GM19351 (cell line): ENCODE data around the gene APC2.

Source experiments
- ATAC-seq: cut with Tn5 transposase; IDR thresholded peaks from one replicate; pipeline ENCODE4 v1.9.1; 2021; ENCODE audit warnings: mild to moderate bottlenecking, moderate library complexity; ENCODE audit not compliant: unreplicated experiment

Gene APC2

GRCh38 chr19:1445185-1445931, 4.6 kb upstream of the APC2 start:
- no peak for ATAC-seq

- no peak for ATAC-seq
Measured at GRCh38 chr19:1445932-1446712, 3.8 kb upstream of the APC2 start.

GRCh38 chr19:1446713-1447481, 3.0 kb upstream of the APC2 start:
- ATAC-seq, result no peak

- no peak for ATAC-seq
Measured at GRCh38 chr19:1447504-1447903, 2.4 kb upstream of the APC2 start.

- no peak for ATAC-seq
Measured at GRCh38 chr19:1447944-1448343, 2.0 kb upstream of the APC2 start.

GRCh38 chr19:1450735-1451731, 1.1 kb downstream of the APC2 start:
- no peak for ATAC-seq

- ATAC-seq, result no peak
Measured at GRCh38 chr19:1451916-1452801, 2.2 kb downstream of the APC2 start.

- ATAC-seq, result no peak
Measured at GRCh38 chr19:1452802-1453524, 3.0 kb downstream of the APC2 start.

GRCh38 chr19:1453525-1454364, 3.8 kb downstream of the APC2 start:
- no peak for ATAC-seq

- ATAC-seq, result no peak
Measured at GRCh38 chr19:1455002-1455335, 5.0 kb downstream of the APC2 start.

GRCh38 chr19:1455336-1456120, 5.6 kb downstream of the APC2 start:
- ATAC-seq, result no peak

GRCh38 chr19:1456121-1456900, 6.4 kb downstream of the APC2 start:
- ATAC-seq, result no peak

- ATAC-seq, result no peak
Measured at GRCh38 chr19:1457031-1457739, 7.3 kb downstream of the APC2 start.

- no peak for ATAC-seq
Measured at GRCh38 chr19:1457892-1458291, 8.0 kb downstream of the APC2 start.

GRCh38 chr19:1459479-1459878, 9.6 kb downstream of the APC2 start:
- ATAC-seq, result no peak
